Measurements from ENCODE around the gene NFASC.

NFASC gene

DNA sequence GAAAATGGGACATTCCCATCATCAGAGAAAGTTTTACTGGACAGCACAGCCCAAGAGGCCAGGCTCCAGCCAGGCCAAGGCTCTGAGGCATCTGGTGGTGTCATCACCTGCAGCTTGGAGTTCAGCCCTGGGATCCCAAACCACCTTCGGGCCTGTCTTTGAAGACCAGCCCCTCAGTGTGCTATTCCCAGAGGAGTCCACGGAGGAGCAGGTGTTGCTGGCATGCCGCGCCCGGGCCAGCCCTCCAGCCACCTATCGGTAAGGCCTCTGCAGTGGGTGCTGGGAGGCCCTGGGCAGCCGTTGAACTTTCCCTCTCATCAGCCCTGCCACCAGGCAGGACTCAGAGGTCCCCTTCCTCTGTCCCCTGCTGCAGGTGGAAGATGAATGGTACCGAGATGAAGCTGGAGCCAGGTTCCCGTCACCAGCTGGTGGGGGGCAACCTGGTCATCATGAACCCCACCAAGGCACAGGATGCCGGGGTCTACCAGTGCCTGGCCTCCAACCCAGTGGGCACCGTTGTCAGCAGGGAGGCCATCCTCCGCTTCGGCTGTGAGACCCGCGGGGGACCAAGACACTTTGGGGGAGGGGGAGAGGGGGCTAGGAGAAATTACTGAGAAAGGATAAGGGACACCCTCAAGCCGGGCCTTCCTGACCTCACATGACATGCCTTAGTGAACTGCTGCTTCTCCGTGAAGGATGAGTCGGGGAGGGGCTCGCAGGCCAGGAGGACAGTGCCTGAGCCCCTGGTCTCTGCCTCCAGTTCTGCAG, 187.3 kb downstream of the NFASC start:
- no peak overlapping the region for H3K4me3 ChIP-seq (ENCODE audit: low read depth, low read length)
- TF ChIP-seq, protein P1, sequence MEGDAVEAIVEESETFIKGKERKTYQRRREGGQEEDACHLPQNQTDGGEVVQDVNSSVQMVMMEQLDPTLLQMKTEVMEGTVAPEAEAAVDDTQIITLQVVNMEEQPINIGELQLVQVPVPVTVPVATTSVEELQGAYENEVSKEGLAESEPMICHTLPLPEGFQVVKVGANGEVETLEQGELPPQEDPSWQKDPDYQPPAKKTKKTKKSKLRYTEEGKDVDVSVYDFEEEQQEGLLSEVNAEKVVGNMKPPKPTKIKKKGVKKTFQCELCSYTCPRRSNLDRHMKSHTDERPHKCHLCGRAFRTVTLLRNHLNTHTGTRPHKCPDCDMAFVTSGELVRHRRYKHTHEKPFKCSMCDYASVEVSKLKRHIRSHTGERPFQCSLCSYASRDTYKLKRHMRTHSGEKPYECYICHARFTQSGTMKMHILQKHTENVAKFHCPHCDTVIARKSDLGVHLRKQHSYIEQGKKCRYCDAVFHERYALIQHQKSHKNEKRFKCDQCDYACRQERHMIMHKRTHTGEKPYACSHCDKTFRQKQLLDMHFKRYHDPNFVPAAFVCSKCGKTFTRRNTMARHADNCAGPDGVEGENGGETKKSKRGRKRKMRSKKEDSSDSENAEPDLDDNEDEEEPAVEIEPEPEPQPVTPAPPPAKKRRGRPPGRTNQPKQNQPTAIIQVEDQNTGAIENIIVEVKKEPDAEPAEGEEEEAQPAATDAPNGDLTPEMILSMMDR (IDR thresholded peaks at IDR 0.05; ENCODE audit: insufficient read depth, low read depth, low read length, missing control alignments): no peak
- no peak for DNase-seq (ENCODE audit: low read depth)

DNA sequence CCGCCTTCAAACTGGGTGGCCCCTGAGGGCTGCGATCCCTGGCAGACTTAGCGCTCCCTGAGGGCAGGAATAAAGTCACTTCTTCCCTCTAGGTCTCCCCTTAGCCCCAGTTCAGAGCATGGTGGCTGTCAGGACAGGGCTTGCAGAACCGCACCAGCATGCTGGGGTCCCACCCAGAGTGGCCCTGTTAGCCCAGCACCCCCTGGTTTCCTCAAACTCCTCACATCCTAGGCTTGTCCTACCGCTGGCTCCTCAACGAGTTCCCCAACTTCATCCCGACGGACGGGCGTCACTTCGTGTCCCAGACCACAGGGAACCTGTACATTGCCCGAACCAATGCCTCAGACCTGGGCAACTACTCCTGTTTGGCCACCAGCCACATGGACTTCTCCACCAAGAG, 188.2 kb downstream of the NFASC start:
- TF ChIP-seq, protein P1 (IDR thresholded peaks at IDR 0.05; ENCODE audit: insufficient read depth, low read depth, low read length, missing control alignments): no peak
- H3K4me3 ChIP-seq (ENCODE audit: low read depth, low read length): no peak overlapping the region
- DNase-seq (ENCODE audit: low read depth): no peak

DNA sequence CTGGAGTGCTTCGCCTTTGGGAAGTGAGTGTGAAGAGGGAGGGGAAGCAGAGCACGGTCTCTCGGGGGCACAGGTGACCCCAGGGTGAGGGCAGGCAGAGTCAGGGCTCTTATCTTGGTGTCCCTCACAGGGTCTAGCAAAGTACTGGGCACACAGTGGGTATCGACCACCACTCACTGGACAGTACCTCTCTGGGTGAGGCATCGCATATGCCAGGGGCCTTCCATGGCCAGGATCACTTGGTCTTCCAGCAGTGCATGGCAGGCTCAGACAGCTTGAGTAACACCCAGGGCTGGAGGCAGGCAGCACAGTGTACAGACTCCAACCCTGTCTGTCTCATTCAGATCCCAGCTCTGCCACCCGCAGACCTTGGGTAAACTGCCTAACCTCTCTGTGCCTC, 189.0 kb downstream of the NFASC start:
- no peak overlapping the region for H3K4me3 ChIP-seq (ENCODE audit: low read depth, low read length)
- TF ChIP-seq, protein P1 (IDR thresholded peaks at IDR 0.05; ENCODE audit: insufficient read depth, low read depth, low read length, missing control alignments): no peak

DNA sequence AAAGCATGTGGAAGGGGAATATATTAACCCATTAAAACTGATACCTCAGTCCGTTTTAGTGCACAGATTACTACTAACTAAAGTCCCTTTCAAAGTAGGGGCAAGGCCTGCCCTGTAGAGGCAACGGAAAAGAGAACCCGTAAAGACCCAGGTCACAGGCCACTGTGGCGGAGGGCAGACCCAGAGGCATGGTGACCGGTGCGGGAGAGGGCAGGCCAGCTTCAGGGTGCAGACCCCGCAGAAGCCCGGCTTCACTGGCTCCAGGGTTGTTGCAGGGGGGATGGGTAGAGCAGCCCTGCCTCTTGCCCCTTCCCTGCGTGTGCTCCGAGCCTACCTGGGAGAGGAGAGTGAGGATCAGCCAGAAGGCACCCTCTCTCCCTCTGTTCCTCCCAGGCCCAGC, 190.1 kb downstream of the NFASC start:
- DNase-seq (ENCODE audit: low read depth): no peak
- no peak overlapping the region for H3K4me3 ChIP-seq (ENCODE audit: low read depth, low read length)
- TF ChIP-seq, protein P1 (IDR thresholded peaks at IDR 0.05; ENCODE audit: insufficient read depth, low read depth, low read length, missing control alignments): no peak

More for the DNA sequence above, 189.0 kb downstream of the NFASC start:
- no peak for DNase-seq (ENCODE audit: low read depth)

DNA sequence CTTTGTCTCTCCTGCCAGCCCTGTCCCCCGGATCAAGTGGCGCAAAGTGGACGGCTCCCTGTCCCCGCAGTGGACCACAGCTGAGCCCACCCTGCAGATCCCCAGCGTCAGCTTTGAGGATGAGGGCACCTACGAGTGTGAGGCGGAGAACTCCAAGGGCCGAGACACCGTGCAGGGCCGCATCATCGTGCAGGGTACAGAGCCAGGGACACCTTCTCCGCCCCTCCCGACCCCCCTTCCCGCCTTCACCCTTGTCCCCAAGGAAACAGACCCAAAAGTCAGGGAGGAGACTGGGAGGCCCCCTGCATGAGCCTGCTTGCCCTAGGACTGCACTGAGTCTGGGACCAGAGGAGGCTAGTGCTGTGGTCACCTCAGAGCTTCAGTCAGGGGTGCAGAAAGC, 190.6 kb downstream of the NFASC start:
- H3K4me3 ChIP-seq (ENCODE audit: low read depth, low read length): no peak overlapping the region
- TF ChIP-seq, protein P1 (IDR thresholded peaks at IDR 0.05; ENCODE audit: insufficient read depth, low read depth, low read length, missing control alignments): no peak
- DNase-seq (ENCODE audit: low read depth): no peak

DNA sequence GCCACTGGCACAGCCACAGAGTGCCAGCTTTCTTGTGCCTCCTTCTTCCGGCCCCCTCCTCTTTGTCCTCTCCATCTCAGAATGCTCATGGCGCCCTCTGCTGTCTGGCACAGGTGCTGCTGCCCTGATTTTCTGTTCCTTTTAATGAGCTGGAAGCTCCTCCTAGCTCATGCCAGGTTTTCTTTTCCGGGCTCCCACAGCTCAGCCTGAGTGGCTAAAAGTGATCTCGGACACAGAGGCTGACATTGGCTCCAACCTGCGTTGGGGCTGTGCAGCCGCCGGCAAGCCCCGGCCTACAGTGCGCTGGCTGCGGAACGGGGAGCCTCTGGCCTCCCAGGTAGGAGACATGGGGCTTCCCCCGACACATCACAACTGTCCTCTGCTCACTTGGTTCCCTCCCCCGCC, 191.0 kb downstream of the NFASC start:
- DNase-seq (ENCODE audit: low read depth): peak; percentile 68
- TF ChIP-seq, protein P1 (IDR thresholded peaks at IDR 0.05; ENCODE audit: insufficient read depth, low read depth, low read length, missing control alignments): peak; percentile 85
- no peak overlapping the region for H3K4me3 ChIP-seq (ENCODE audit: low read depth, low read length)

DNA sequence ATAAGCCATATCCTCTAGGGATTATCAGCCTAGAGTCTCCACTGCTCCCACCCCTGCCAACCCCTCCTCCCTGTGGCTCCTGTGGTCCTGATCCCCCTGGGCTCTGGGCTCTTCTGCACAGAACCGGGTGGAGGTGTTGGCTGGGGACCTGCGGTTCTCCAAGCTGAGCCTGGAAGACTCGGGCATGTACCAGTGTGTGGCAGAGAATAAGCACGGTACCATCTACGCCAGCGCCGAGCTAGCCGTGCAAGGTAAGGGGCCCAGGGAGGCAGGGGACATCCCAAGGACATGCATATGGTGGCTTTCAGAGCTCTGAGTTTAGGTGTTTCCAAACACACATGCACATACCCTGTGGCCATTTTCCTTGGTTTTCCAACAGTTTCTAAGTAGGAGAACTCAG, 191.7 kb downstream of the NFASC start:
- H3K4me3 ChIP-seq (ENCODE audit: low read depth, low read length): no peak overlapping the region
- TF ChIP-seq, protein P1 (IDR thresholded peaks at IDR 0.05; ENCODE audit: insufficient read depth, low read depth, low read length, missing control alignments): no peak
- no peak for DNase-seq (ENCODE audit: low read depth)
